HG02852 (cell line): ENCODE data around the gene OARD1.
A peak's percentile ranks its signal among the peaks of the same experiment; 100 is the strongest.

Source experiments
- ATAC-seq: cut with Tn5 transposase; IDR thresholded peaks from one replicate; pipeline ENCODE4 v1.9.1; 2021; ENCODE audit warnings: mild to moderate bottlenecking, moderate library complexity; ENCODE audit not compliant: unreplicated experiment

The OARD1 gene

DNA sequence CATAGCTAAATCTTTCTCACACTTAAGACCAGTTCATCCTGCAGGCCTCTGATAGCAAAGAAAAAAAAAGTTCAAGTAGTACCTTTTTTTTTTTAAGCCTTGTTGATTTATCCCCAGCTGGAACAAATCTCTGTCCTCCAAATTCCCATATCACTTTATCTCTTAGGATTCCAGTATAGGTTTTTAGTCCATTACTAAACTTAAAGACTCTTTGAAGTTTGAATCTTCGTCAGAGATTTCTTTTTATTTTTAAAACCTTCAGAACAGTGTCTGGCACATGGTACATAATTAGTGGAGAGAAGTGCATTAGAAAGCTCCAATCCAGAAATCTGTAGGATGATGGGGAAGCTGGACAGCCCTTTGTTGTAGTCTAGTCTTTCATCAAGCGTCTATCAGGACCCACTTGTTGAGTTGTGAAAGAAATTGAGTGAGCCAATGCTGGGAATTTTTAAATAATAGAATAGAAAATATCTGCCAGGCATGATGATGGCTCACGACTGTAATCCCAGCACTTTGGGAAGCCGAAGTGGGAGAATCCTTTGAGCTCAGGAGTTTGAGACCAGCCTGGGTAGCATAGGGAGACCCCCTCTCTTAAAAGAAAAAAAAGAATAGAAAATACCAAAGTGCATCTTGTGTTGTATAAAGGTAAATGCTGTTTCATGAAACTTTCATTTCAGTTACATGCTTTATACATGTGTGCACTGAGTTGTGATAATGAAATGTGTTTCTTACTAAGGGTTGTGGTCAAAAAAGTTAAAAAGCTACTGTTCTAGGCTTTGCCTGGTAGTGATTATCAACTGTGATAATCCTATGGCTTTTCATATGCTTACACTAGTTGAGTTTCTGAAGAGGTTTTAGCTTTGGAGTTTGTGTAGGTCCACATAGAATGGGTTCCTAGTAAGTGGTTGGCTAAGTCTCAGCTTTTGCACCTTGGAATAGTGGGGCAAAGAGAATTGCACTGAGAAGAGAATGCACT, 3.8 kb upstream of the OARD1 start:
- ATAC-seq: no peak

DNA sequence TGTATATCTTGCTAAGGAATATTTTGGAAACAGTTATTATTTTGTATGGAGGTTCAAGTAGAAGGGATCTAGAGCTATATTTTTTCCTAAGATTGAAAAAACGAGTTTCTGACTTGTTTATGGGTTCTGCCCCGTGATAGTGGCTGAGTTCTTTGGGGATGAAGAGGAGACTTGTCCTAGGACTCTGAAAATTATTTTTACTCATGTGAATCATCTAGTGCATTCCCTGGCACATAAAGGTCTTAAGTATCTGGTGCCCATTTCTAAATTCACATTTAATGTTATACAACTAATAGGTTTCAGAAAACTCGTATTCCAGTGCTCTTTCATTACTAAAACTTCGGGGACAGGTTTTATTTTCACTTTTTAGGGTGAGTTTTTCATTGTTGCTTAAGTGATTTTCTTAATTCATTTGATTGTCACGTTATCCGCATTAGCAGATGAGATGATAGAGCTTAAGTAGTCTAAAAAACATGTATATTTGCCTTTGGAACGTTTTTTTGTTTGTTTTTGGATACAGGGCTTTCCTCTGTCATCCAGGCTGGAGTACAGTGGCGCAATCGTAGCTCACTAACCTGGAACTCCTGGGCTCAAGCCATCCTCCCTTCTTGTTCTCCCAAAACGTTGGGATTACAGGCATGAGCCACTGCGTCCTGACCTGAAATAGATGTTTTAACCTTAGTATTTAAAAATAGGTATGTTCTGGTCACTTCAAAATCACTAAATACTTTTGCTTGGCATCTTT, 2.7 kb upstream of the OARD1 start:
- ATAC-seq: no peak

DNA sequence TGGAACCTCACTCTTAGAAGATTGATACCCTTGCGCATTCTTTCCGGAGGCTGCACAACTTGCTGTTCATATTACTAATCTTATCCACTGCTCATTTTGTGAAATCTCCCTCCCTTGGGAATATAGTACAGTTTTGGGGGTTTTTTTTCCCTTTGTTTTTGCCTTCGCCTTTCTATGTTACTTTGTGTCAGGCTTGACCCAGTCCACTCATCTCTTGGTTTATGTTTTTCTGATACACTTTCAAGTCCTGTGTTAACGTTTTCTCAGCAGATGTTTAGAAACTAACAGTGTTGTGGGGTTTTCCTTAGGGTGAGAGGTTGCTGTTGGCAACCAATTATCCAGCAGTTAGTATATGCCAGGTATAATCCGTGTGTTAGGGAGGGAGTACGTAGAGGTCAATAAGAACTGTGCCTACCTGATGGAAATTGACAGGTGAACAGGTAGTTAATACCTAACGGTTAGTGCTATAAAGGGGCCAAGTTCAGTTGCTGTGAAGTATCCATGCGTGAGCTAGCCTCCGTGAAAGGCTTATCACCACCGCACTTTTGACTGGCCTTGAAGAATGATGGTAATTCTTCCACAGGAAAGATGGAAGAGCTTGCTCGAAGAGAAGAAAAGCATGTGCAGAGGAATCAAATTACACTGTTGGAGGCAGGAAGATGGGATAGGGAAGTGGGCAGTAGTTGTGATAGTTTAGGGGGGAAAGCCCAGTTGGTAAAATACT, 2.0 kb upstream of the OARD1 start:
- ATAC-seq: no peak

DNA sequence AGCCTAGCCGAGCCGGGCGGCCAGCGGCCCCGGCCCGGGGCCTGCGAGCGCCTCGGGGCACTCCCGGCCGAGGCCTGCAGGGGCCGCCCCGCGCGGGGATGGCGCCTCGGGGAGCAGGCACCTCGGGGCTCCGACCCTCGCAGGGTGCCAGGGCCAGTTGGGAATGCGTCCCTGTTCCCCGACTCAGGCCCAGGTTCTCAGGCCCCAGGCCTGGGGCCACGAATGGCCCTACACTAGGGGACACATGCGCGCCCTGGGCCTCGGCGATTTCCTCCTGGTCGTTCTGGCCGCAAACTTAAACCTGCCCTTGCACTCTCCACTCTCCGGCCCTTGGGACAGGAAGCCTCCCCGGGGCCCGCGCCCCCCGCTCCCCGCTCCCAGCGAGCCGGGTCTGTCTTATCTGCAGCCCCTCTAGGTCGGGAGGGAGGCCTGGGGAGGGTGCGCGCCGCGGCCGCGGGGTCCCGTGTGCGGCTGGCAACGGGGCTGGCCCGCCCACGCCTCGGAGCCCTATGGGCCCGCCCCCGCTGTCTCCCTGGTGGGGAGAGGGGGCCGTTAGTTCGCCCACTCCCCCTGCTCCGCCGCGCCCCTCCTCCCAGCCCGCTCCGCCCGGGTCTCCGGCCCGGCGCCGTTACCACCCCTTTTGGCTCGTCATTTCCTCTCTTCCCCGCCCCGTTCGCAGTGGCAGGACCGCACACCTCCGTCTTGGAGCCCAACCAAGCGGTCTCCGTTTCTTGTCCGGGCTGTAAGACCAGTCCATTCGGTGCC, 1.2 kb upstream of the OARD1 start:
- ATAC-seq: peak; percentile 34

DNA sequence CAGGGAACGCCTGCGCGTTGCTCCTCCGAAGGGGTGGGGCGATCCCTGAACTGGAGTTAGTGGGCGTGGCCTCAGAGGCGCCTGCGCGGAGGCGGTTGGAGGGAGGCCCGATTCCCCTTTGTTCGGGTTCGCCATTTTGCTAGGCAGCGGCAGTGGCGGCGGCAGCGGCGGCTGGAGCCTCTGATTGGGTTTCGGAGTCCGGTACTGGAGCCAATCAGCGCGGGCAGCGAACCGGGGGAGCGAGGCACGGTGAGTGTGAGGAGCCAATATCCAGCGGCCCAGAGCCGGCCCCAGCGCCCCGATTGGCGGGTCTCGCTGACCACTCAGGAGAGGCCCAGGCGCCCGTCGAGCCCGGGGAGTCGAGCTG, 663 bp upstream of the OARD1 start, which contains the start of gene NFYA:
TSS of gene NFYA (plus strand) at position 139 of the 367 bp plus-strand sequence. CDS start 6,116 bp downstream, outside the sequence.
- ATAC-seq: peak; percentile 58

DNA sequence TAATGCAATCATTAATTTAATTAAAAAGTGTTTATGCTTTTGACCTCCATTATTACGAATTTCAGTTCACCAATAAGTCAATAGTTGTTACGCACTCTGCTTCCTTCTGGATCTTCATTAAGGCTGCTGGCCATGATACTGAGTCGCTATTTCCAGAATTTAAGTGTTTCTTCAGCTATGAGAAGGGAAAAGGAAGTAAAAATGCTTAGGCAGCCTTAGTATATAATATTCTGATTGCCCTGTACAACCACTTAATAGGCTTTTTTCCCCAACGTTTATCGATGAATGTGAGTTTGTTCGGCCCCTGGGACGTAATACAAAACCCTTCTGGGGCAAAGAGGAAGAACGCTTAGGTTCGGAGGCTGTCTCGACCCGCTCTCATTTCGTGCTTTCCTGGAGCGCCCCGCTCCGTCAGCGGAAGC, 644 bp downstream of the OARD1 start:
- ATAC-seq: no peak

DNA sequence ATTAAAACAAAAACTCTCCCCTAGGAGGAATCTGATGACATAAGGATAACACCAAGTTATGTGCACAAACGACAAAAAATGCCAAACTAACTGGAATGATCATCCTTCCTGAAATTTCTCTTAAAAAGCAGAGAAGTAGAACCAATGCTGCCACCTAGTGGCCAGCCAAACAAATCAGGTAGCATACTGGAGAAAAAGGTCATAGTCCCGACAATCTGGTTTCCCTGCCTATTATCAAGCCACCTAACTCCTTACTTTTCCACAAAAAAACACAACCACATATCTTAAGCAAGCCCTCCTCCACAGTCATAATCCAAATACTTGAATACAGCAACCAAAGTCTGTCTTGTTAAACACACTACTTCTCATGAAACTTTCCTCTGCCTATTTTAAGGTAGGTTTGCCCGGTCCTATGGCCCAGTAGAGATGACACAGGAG, 5.3 kb downstream of the OARD1 start:
- ATAC-seq: no peak

DNA sequence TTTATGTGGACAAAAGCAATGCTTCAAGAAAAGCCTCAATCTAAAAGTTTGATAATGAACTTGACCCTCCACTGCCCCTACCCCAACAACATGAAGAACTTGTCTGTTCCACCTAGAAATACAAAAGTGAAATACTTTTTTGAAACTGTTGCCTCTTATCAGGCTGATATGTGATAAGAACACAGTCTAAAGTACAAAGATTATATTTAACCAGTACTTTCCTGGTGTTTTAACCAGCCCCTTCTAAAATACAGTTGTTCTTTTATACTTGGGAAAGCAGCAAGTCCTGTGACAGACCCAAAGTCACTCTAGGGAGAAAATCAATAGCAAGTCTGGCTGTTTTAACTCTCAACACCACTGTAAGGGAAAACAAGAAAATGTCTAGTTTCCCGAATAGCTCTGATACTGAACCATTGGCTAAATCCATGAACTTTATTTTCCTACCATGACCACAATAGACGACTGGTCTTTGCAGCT, 6.6 kb downstream of the OARD1 start:
- no peak for ATAC-seq

DNA sequence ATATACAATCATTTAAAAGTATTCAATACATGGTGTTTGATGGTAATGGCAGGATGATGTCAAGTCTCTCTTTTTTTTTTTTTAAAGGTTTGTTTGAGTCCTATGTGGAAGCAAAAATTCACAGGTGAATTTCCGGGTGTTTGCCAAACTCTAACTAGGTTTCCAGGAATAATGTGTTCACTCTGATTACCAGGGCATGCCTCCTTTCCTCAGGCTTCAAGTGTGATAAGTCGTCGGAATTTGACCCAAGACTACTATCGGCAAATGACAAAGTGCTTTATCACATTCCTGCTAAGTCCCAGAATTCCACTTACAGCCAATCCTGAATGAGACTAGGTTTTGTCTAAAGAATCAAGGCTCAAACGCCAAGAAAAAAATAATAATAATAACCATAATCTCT, 7.3 kb downstream of the OARD1 start:
- ATAC-seq: no peak

DNA sequence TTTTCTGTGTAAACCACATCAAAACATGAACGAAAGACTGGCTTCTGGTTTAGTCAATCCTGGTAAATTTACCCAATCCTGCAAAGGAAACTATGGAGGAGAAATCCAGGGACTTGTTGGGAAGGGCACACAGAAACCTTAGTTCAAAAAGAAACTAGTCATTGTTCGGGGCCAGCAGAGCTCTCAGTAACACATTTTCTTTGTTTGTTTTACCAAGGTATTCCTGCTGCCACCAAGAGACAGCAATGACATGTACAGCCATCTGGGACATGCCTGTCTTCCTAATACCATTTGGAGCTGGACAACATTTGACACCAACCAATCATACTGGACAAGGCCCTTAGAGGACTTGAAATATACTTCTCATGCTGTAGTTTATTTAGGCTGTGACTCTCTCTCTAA, 8.3 kb downstream of the OARD1 start:
- ATAC-seq: no peak

DNA sequence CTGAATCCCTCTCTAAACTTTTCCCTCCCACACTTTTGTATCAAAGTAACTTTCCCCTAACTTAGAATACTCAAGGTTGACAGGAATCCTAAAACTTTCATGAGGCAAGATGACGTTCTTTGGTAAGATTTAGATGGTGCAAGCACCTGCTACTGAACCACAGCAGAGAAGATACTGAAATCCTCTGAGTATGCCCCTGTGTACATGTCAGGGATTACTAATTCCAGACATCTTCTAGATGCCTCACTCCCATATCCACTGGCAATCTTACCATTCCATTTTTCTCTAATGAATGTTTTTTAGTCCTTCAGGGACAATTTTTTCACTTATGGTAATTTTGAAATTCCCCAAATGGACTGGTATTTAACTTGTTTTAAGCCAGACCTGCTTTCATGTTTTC, 10.1 kb downstream of the OARD1 start:
- no peak for ATAC-seq

DNA sequence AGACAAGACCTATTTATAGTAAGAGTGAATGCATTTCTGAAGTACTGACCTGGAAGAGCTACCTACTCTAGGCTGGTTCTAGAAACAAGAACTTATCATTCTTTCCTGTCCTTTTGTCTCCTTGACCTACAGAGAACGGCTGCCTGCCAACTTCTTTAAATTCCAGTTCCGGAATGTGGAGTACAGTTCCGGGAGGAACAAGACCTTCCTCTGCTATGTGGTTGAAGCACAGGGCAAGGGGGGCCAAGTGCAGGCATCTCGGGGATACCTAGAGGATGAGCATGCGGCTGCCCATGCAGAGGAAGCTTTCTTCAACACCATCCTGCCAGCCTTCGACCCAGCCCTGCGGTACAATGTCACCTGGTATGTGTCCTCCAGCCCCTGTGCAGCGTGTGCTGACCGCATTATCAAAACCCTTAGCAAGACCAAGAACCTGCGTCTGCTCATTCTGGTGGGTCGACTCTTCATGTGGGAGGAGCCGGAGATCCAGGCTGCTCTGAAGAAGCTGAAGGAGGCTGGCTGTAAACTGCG, 10.9 kb downstream of the OARD1 start:
- ATAC-seq: no peak

DNA sequence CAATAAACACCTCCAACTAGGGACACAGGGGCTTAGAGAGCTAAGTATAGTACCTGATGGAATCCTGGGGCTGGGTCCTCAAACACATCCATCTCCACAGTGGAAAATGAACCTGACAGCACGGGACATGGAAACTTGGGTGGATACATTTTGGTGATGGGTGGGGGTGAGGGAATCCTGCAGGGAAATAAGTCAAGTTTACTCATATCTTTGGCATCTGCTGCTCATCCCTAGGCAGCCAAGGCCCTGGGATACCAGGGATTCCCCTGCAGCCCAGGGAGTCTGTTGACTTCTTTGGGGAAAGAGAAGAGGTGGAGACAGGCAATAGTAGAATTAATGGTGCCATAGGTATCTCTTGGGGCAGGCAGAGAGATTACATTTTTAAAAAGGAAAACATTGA, 12.6 kb downstream of the OARD1 start:
- ATAC-seq: no peak

DNA sequence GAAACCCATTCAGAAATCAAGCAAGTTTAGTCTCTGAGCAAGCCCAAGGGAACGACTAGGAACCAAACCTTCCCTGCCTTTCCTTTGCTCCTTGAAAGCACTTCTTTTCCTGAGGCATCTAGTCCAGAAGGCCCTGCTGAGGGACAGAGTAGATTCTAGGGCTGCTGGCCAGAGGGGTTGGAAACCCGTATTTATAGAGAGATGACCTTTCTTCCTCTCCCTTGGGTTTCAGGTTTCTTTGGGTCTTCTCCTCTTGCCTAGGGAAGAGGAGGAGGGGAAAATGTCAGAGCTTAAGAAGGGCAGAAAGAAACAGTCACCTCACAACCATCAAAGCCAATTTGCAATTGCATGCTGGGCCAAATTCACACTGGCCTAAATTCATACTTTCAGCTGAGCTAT, 13.4 kb downstream of the OARD1 start:
- ATAC-seq: no peak

DNA sequence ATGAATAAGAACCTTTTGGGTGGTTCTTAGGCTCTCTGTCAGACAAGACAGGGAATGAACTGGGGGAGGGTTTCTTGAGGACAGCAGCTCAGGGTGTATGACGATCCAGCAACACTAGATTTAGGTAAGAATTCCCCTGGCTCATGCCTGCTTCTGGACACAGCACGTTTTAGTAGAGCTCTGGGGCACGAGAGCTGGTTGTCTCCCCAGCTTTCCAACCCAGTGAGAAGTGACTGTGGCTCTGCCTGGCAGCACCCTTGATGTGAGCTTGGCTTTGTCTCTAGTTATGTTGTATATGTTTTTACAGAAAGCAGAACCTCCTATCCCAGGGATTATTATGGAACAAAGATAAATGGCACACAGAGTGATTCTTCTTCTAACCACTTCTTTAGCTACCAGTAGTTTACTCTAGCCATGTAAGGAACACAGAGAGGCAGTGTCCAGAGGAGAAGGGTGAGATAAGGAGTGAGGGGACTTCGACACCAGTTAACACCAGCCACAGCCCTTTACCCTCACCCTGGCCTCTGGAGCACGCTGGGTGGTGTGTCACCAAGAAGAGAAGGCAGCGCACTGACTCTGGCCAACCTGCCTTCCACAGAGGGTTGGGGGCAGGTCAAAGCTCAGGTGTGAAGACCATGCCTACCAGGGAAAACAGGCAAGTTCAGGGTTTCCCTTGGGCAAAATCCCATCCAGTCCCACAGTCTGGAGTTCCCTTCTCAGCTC, 15.2 kb downstream of the OARD1 start:
- no peak for ATAC-seq

DNA sequence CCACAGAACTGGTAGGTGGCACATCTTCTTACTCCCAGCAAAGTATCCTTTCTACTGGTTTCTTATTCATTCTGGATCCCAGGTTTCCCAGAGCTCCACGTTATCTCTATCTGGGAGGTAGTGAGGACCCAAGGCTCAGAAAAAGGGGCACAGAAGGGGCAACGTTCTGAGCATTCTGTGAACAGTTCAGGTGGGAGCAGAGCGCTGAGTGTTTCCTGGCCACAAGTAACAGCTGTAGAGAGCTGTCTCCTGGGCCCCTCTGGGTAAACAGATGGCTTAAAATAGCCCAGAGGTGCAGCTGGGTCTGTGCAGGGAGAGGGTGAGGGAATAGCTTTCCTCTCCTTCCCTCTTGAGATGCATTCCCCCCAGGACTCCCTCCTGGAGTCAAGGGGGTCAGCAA, 17.0 kb downstream of the OARD1 start:
- no peak for ATAC-seq

DNA sequence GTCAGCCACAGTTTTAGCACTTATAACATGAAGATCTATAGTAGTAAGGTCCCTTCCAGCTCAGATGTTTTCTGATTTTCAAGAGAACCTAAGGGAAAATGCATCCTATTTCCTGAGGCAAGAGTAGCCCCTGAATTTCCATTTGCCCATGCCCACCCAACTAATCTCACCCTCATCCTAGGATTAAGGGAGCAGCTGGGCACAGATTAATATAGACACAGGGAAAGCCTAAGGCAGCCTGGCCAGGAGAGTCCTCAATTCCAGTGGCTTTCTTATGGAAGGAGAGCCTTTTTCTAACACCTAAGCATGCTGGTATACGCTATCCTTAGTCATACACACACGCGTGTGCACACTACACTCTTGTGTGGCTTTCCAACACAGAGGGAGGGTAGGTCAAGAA, 17.6 kb downstream of the OARD1 start:
- no peak for ATAC-seq

DNA sequence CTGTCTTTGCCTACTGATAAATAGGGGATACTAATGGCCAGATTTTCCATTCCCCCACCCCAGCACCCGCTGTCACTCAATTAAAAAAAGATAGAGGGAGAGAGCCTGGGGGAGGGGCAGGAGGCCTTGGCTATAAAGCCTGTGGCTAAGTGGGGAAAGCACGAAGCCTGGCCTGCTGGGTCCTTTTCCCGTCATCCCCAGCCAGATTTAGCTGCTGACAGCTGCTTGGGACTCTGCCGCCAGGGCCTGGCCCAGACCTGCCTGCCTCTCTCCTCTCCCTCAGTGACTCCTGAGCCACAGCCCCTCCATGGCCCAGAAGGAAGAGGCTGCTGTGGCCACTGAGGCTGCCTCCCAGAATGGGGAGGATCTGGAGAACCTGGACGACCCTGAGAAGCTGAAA, 19.1 kb downstream of the OARD1 start, which contains the start of gene APOBEC2:
TSS of gene APOBEC2 (plus strand) at position 162 of the 400 bp plus-strand sequence. CDS start at position 308, 146 bp downstream.
- ATAC-seq: no peak

DNA sequence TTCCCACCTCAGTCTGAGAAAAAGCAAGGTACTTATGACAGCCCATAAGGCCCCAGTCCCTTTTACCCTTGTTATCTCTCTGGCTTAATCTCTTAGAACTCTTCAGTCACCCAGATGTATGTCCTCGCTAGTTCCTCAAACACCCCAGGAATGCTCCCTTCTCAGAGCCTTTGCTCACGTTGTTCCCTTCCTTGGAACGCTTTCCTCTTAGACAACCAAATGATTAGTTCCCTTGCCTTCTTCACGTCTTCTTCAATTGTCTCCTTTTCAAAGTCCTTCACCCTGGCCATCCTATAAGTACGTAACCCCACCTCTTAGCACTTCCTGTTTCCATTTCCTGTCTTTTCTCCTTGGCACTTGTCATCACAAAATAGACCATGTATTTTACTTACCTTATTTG, 20.3 kb downstream of the OARD1 start:
- no peak for ATAC-seq
